Activated naive CD8-positive, alpha-beta T cell treated with anti-CD3 and anti-CD28 coated beads for 36 hours (primary cell): ENCODE measurements around the gene BBS9. TPM values are rescaled to one million over a fixed set of nuclear protein-coding genes. Genes with fewer than 3 reads are reported as not detected.
A peak's percentile ranks its signal among the peaks of the same experiment; 100 is the strongest.

ENCODE experiments used
- DNase-seq: peaks from one replicate; pipeline ENCODE4 v3.0.0; 2021
- H3K27ac Mint-ChIP-seq: one replicate; pipeline ENCODE4 v1.8.0; 2022; ENCODE audit warnings: mild to moderate bottlenecking, moderate library complexity, mixed read lengths
- H3K27me3 Mint-ChIP-seq: one replicate; pipeline ENCODE4 v1.8.0; 2022; ENCODE audit warnings: mild to moderate bottlenecking, mixed read lengths
- H3K36me3 Mint-ChIP-seq: one replicate; pipeline ENCODE4 v1.8.0; 2021; ENCODE audit warnings: mild to moderate bottlenecking, mixed read lengths
- H3K4me1 Mint-ChIP-seq: one replicate; pipeline ENCODE4 v1.8.0; 2021; ENCODE audit warnings: mixed read lengths
- H3K4me3 Mint-ChIP-seq: one replicate; pipeline ENCODE4 v1.8.0; 2022; ENCODE audit warnings: mild to moderate bottlenecking, moderate library complexity, mixed read lengths
- H3K9me3 Mint-ChIP-seq: one replicate; pipeline ENCODE4 v1.8.0; 2022; ENCODE audit warnings: mixed read lengths
- total RNA-seq, 2 experiments: library from RNA; stranded (reverse); gene quantifications; one replicate each; pipeline ENCODE4 v1.2.3, GENCODE V29; 2021

BBS9 gene
- total RNA-seq, 2 experiments from 2014 or later: 4.3 to 5.9 TPM

- no peaks in the 10 kb centered on the region for H3K27me3 Mint-ChIP-seq
Observed at GRCh38 chr7:33423646-33424020, 294.3 kb downstream of the BBS9 start.

GRCh38 chr7:33425395-33425794 is 296.0 kb downstream of the BBS9 start:
- H3K4me3 Mint-ChIP-seq: no peak overlapping the region
- no peak for DNase-seq
- no peaks in the 10 kb centered on the region for H3K36me3 Mint-ChIP-seq
- no peak overlapping the region for H3K27ac Mint-ChIP-seq
- H3K27me3 Mint-ChIP-seq: no peaks in the 10 kb centered on the region
- peaks cover 2% of the 10 kb centered on the region for H3K4me1 Mint-ChIP-seq
- no peaks in the 10 kb centered on the region for H3K9me3 Mint-ChIP-seq

More at GRCh38 chr7:33423646-33424020, 294.3 kb downstream of the BBS9 start:
- Mint-ChIP-seq H3K9me3 (no peaks in the 10 kb centered on the region), H3K36me3 (no peaks in the 10 kb centered on the region), H3K27ac (no peak overlapping the region), H3K4me1 (peaks cover 2% of the 10 kb centered on the region), H3K4me3 (no peak overlapping the region)
- DNase-seq: no peak

DNA sequence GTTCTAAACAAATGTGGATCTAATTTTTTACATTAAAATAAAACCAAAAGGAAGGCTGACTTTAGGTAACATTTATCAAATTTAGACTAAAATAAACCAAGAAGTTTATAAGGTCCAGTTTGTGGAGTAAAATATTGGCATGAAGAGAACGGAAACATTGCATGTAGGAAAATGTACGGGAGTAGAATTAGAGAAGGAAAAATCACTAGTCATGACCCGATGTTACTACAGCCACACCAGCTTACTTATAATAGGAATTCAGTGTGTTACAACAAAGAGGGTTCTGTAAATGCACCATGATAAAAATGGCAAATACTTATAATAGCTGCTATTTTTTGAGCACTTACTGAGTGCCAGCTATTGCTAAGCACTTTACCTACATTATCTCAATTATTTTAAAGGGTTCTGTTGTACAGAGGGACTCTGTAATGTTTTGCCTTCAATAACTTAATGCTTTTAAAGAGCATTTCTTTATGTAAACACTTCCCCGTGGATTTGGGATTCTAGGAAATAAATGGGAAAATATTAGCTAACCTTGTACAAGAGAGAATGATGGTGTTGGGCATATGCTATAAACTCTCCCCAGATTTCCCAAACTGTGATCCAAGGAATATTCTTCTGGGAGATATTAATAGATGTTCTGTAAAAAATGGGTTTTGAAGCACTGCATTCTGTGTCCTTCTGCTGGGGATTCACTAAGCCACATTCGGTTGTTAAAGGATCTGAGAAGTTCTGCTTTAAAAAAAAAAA is 296.7 kb downstream of the BBS9 start:
- H3K4me1 Mint-ChIP-seq: peaks cover 2% of the 10 kb centered on the region
- H3K27ac Mint-ChIP-seq: no peak overlapping the region
- DNase-seq: no peak
- H3K27me3 Mint-ChIP-seq: no peaks in the 10 kb centered on the region
- no peak overlapping the region for H3K4me3 Mint-ChIP-seq
- no peaks in the 10 kb centered on the region for H3K9me3 Mint-ChIP-seq
- H3K36me3 Mint-ChIP-seq: no peaks in the 10 kb centered on the region

GRCh38 chr7:33428415-33428814 is 299.1 kb downstream of the BBS9 start:
- Mint-ChIP-seq H3K4me3 (no peak overlapping the region), H3K9me3 (no peaks in the 10 kb centered on the region), H3K27ac (no peak overlapping the region), H3K27me3 (no peaks in the 10 kb centered on the region), H3K36me3 (no peaks in the 10 kb centered on the region), H3K4me1 (no peaks in the 10 kb centered on the region)
- DNase-seq: no peak

GRCh38 chr7:33431543-33431942 is 302.2 kb downstream of the BBS9 start:
- H3K36me3 Mint-ChIP-seq: no peaks in the 10 kb centered on the region

GRCh38 chr7:33432821-33433220 is 303.5 kb downstream of the BBS9 start:
- no peak for DNase-seq
- Mint-ChIP-seq H3K36me3 (no peaks in the 10 kb centered on the region), H3K27ac (no peak overlapping the region), H3K4me3 (no peak overlapping the region), H3K9me3 (no peaks in the 10 kb centered on the region), H3K4me1 (no peaks in the 10 kb centered on the region), H3K27me3 (no peaks in the 10 kb centered on the region)

More at GRCh38 chr7:33431543-33431942, 302.2 kb downstream of the BBS9 start:
- Mint-ChIP-seq H3K9me3 (no peaks in the 10 kb centered on the region), H3K4me1 (no peaks in the 10 kb centered on the region), H3K27ac (no peak overlapping the region), H3K27me3 (no peaks in the 10 kb centered on the region), H3K4me3 (no peak overlapping the region)
- DNase-seq: no peak

DNA sequence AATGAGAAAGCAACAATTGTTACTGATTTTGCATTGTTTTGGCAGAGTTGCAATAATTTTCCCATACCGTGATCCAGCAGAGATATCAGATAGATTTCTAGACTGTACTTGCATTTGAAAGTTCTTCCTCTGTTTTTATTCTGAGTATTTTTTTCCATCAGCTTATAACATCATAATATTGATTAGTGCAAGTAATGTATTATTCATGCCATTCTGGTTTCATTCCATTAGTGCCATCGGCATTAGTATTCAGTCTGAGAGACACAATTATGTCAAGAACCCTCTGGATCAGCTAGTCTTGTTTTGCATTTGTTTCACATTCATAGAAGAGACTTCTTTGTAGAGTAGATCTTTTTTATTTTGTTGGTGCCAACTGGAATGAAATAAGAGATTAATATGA is 304.0 kb downstream of the BBS9 start:
- Mint-ChIP-seq H3K4me1 (no peaks in the 10 kb centered on the region), H3K27ac (no peak overlapping the region)

GRCh38 chr7:33444511-33444910 is 315.1 kb downstream of the BBS9 start:
- H3K36me3 Mint-ChIP-seq: no peaks in the 10 kb centered on the region

More for the DNA sequence above, 304.0 kb downstream of the BBS9 start:
- DNase-seq: no peak
- H3K4me3 Mint-ChIP-seq: no peak overlapping the region
- no peaks in the 10 kb centered on the region for H3K36me3 Mint-ChIP-seq
- no peaks in the 10 kb centered on the region for H3K27me3 Mint-ChIP-seq
- H3K9me3 Mint-ChIP-seq: no peaks in the 10 kb centered on the region

DNA sequence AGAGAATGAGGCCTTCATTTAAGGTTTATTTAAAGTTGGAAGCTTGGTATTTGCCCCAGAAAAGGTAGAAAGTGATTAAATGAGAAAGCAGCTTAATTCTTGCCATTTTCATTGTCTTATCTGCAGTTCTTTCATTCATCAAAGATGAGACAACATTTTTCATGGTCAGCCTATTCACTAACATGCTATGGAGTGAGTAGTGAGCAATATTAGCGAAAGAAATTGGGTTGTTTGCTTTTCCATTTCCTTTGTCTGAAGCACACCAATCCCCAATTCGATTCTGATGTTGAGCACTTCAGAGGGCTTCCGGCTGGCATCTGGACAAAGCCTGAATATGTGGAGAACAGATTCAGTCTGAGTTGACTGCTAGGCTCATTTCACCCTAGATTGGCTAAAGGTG is 317.2 kb downstream of the BBS9 start:
- H3K36me3 Mint-ChIP-seq: peaks cover 6% of the 10 kb centered on the region
- no peak overlapping the region for H3K27ac Mint-ChIP-seq
- no peaks in the 10 kb centered on the region for H3K27me3 Mint-ChIP-seq
- H3K4me1 Mint-ChIP-seq: peaks cover 24% of the 10 kb centered on the region
- DNase-seq: no peak
- H3K4me3 Mint-ChIP-seq: no peak overlapping the region
- peaks cover 3% of the 10 kb centered on the region for H3K9me3 Mint-ChIP-seq

More at GRCh38 chr7:33444511-33444910, 315.1 kb downstream of the BBS9 start:
- Mint-ChIP-seq H3K27ac (no peak overlapping the region), H3K4me1 (peaks cover 17% of the 10 kb centered on the region), H3K27me3 (no peaks in the 10 kb centered on the region), H3K9me3 (no peaks in the 10 kb centered on the region), H3K4me3 (no peak overlapping the region)
- DNase-seq: no peak

- H3K4me3 Mint-ChIP-seq: no peak overlapping the region
- DNase-seq: no peak
Observed at GRCh38 chr7:33448035-33448434, 318.7 kb downstream of the BBS9 start.

GRCh38 chr7:33449847-33450246 is 320.5 kb downstream of the BBS9 start:
- Mint-ChIP-seq H3K4me3 (no peak overlapping the region), H3K27me3 (no peaks in the 10 kb centered on the region), H3K9me3 (peaks cover 3% of the 10 kb centered on the region), H3K4me1 (peaks cover 24% of the 10 kb centered on the region), H3K36me3 (peaks cover 8% of the 10 kb centered on the region), H3K27ac (no peak overlapping the region)
- DNase-seq: peak; percentile 4

More at GRCh38 chr7:33448035-33448434, 318.7 kb downstream of the BBS9 start:
- peaks cover 7% of the 10 kb centered on the region for H3K36me3 Mint-ChIP-seq
- H3K27me3 Mint-ChIP-seq: no peaks in the 10 kb centered on the region
- peaks cover 3% of the 10 kb centered on the region for H3K9me3 Mint-ChIP-seq
- H3K4me1 Mint-ChIP-seq: peaks cover 24% of the 10 kb centered on the region
- no peak overlapping the region for H3K27ac Mint-ChIP-seq

DNA sequence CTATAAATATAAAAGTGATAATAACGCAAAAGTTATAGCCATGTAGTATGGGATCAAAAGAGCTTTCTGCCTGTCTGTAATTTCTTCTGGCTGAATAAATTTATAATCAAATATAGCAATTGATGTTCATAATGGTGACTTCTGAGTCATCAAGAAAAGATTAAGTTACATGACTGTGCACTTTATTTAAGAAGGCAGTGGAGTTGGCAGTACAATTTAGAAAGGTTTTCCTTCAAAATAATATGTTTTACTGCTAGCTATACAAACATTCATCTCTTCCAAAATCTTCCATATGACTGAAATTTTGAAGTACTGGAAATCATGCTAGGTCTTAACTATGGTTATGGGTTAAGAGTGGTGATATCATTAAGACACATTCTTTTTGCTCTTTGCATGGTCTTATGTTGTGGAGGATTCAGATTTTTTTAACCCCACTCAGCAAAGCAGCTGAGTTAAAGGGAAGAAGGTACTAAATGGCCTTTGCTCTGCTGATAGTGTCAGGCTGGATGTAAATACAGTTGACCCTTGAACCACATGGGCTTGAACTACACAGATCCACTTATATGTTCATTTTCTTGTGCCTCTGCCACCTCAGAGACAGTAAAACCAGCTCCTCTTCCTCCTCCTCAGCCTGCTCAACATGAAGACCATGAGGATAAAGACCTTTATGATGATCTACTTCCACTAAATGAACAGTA is 323.6 kb downstream of the BBS9 start:
- H3K27ac Mint-ChIP-seq: no peak overlapping the region
- peaks cover 3% of the 10 kb centered on the region for H3K9me3 Mint-ChIP-seq
- no peaks in the 10 kb centered on the region for H3K27me3 Mint-ChIP-seq
- DNase-seq: no peak
- H3K4me1 Mint-ChIP-seq: peaks cover 15% of the 10 kb centered on the region
- H3K36me3 Mint-ChIP-seq: peaks cover 8% of the 10 kb centered on the region
- no peak overlapping the region for H3K4me3 Mint-ChIP-seq

- no peak for DNase-seq
- Mint-ChIP-seq H3K27ac (no peak overlapping the region), H3K9me3 (peaks cover 3% of the 10 kb centered on the region), H3K27me3 (no peaks in the 10 kb centered on the region), H3K4me3 (no peak overlapping the region), H3K36me3 (peaks cover 5% of the 10 kb centered on the region), H3K4me1 (no peaks in the 10 kb centered on the region)
Observed at GRCh38 chr7:33457039-33457438, 327.7 kb downstream of the BBS9 start.

DNA sequence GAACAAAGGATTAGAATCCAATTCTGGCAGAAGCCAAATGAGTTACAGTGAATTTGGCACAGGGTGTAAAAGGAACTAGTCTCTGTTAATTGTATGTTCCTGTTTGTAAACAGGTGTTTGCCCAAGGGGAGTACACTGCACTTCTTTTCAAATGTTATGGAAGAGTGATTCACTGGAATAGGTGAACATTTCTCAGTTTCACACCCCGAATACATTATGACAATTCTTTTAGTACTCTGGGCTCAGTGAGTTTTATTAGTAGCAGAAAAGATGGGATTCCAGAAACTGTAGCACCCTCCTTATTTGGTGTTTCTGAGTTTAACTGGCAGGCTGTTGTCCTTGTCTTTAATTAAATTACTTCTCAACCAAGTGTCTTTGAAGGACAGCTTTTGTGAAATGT is 329.2 kb downstream of the BBS9 start:
- peaks cover 3% of the 10 kb centered on the region for H3K36me3 Mint-ChIP-seq
- peaks cover 3% of the 10 kb centered on the region for H3K9me3 Mint-ChIP-seq
- no peak overlapping the region for H3K27ac Mint-ChIP-seq

DNA sequence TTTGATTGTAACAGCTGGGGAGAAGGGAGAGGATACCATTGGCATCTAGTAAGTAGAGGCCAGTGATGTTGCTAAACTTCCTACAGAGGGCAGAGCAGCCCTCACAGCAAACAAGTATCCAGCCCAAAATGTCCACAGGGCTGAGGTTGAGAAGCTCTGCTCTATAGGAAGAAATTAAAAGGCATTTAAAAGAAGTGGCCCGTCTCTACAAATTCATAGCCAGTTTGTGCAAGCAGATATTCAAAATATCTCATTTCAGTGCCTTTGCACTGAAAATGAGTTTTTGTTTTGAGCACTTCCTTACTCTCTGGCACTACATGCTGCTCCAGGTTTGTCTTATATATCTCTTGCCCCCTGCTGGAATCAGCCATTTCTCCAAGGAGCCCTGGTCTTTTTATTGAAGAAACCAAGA is 330.0 kb downstream of the BBS9 start:
- Mint-ChIP-seq H3K9me3 (peaks cover 3% of the 10 kb centered on the region), H3K4me3 (no peak overlapping the region), H3K4me1 (no peaks in the 10 kb centered on the region), H3K27ac (no peak overlapping the region), H3K27me3 (no peaks in the 10 kb centered on the region), H3K36me3 (peaks cover 3% of the 10 kb centered on the region)
- DNase-seq: no peak

More for the DNA sequence above, 329.2 kb downstream of the BBS9 start:
- no peaks in the 10 kb centered on the region for H3K27me3 Mint-ChIP-seq
- H3K4me1 Mint-ChIP-seq: no peaks in the 10 kb centered on the region
- DNase-seq: no peak
- H3K4me3 Mint-ChIP-seq: no peak overlapping the region

DNA sequence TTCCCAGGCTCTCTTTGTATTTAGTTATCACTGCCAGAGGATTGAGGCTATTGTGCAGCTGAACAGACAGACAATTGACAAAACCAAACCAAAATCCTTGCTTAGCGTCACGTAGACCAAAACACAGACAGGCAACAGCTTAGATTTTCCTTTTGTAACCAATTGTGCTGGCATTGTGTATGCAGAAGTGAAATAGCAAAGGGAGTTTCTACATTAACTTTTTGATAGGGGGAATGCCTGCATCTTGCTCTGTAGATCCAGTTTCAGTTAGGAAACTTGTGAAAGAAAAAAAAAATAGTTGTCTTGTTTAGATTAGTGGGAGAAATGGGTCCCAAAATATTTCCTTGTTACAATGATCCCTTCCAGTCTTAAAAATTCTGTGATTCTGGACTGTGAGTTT is 333.8 kb downstream of the BBS9 start:
- H3K27me3 Mint-ChIP-seq: no peaks in the 10 kb centered on the region
- H3K4me1 Mint-ChIP-seq: no peaks in the 10 kb centered on the region
- H3K4me3 Mint-ChIP-seq: no peak overlapping the region
- H3K9me3 Mint-ChIP-seq: peaks cover 9% of the 10 kb centered on the region
- no peak overlapping the region for H3K27ac Mint-ChIP-seq
- H3K36me3 Mint-ChIP-seq: peaks cover 13% of the 10 kb centered on the region
- DNase-seq: no peak
